Duodenal mucosa (tissue), 2 donors: ENCODE data around the gene ADH7.

ENCODE experiments used
- H3K27ac ChIP-seq: one replicate; pipeline ENCODE4 v1.7.0; 2013; ENCODE audit warnings: low read depth, low read length
- H3K27me3 ChIP-seq, 2 donors: one replicate each; pipeline ENCODE4 v1.7.0; 2013; ENCODE audit warnings: low read length in 2 of 2, control low read depth in 1 of 2; ENCODE audit not compliant: insufficient read depth in 2 of 2, control insufficient read depth in 1 of 2
- H3K36me3 ChIP-seq, 2 donors: one replicate each; pipeline ENCODE4 v1.7.0; 2013; ENCODE audit warnings: low read length in 2 of 2, control low read depth in 1 of 2; ENCODE audit not compliant: insufficient read depth in 2 of 2, control insufficient read depth in 1 of 2
- H3K4me1 ChIP-seq, 2 donors: one replicate each; pipeline ENCODE4 v1.7.0; 2013; ENCODE audit warnings: low read length in 2 of 2, control low read depth in 1 of 2; ENCODE audit not compliant: insufficient read depth in 2 of 2, control insufficient read depth in 1 of 2
- H3K4me3 ChIP-seq, 2 donors: one replicate each; pipeline ENCODE4 v1.7.0; 2013; ENCODE audit warnings: low read length in 2 of 2, low read depth in 1 of 2
- H3K9ac ChIP-seq, 2 donors: one replicate each; pipeline ENCODE4 v1.7.0; 2013; ENCODE audit warnings: low read length in 2 of 2, low read depth in 1 of 2
- H3K9me3 ChIP-seq, 2 donors: one replicate each; pipeline ENCODE4 v1.7.0; 2013; ENCODE audit warnings: low read length in 2 of 2, control low read depth in 1 of 2; ENCODE audit not compliant: control insufficient read depth in 1 of 2

The ADH7 gene

GRCh38 chr4:99459546-99460042, 24.5 kb upstream of the ADH7 start:
- Histone ChIP-seq H3K9ac (no peak overlapping the region), H3K27ac (no peak overlapping the region)

GRCh38 chr4:99458911-99459447, 23.8 kb upstream of the ADH7 start:
- no peaks in the 10 kb centered on the region for H3K36me3 ChIP-seq

More at GRCh38 chr4:99459546-99460042, 24.5 kb upstream of the ADH7 start:
- no peaks in the 10 kb centered on the region for H3K4me1 ChIP-seq
- no peaks in the 10 kb centered on the region for H3K27me3 ChIP-seq
- H3K9me3 ChIP-seq: no peaks in the 10 kb centered on the region
- no peaks in the 10 kb centered on the region for H3K36me3 ChIP-seq
- no peak overlapping the region for H3K4me3 ChIP-seq

GRCh38 chr4:99457676-99458075, 22.5 kb upstream of the ADH7 start:
- Histone ChIP-seq H3K9ac (no peak overlapping the region), H3K4me3 (no peak overlapping the region), H3K27ac (no peak overlapping the region), H3K4me1 (no peaks in the 10 kb centered on the region), H3K27me3 (no peaks in the 10 kb centered on the region), H3K9me3 (peaks cover 0 to under 1% of the 10 kb centered on the region in 2 donors), H3K36me3 (no peaks in the 10 kb centered on the region)

More at GRCh38 chr4:99458911-99459447, 23.8 kb upstream of the ADH7 start:
- Histone ChIP-seq H3K9ac (no peak overlapping the region), H3K27ac (no peak overlapping the region), H3K4me1 (no peaks in the 10 kb centered on the region), H3K9me3 (no peaks in the 10 kb centered on the region), H3K27me3 (no peaks in the 10 kb centered on the region), H3K4me3 (no peak overlapping the region)

GRCh38 chr4:99457270-99457669, 22.1 kb upstream of the ADH7 start:
- no peak overlapping the region for H3K27ac ChIP-seq
- H3K9ac ChIP-seq: no peak overlapping the region
- no peaks in the 10 kb centered on the region for H3K4me1 ChIP-seq
- H3K27me3 ChIP-seq: no peaks in the 10 kb centered on the region
- no peak overlapping the region for H3K4me3 ChIP-seq
- H3K36me3 ChIP-seq: no peaks in the 10 kb centered on the region
- H3K9me3 ChIP-seq: peaks cover 3 to 5% of the 10 kb centered on the region in 2 donors

- no peaks in the 10 kb centered on the region for H3K27me3 ChIP-seq
- H3K4me3 ChIP-seq: no peak overlapping the region
- no peaks in the 10 kb centered on the region for H3K36me3 ChIP-seq
- no peak overlapping the region for H3K27ac ChIP-seq
- no peaks in the 10 kb centered on the region for H3K4me1 ChIP-seq
- peaks cover 4 to 9% of the 10 kb centered on the region in 2 donors for H3K9me3 ChIP-seq
- H3K9ac ChIP-seq: no peak overlapping the region
Observed at GRCh38 chr4:99447513-99447912, 12.4 kb upstream of the ADH7 start.

GRCh38 chr4:99447079-99447478, 11.9 kb upstream of the ADH7 start:
- no peaks in the 10 kb centered on the region for H3K27me3 ChIP-seq
- H3K4me3 ChIP-seq: no peak overlapping the region
- no peaks in the 10 kb centered on the region for H3K36me3 ChIP-seq
- H3K9ac ChIP-seq: no peak overlapping the region
- H3K27ac ChIP-seq: no peak overlapping the region
- no peaks in the 10 kb centered on the region for H3K4me1 ChIP-seq
- H3K9me3 ChIP-seq: peaks cover 1 to 5% of the 10 kb centered on the region in 2 donors

GRCh38 chr4:99438405-99438780, 3.3 kb upstream of the ADH7 start:
- H3K36me3 ChIP-seq: no peaks in the 10 kb centered on the region
- H3K27ac ChIP-seq: no peak overlapping the region

GRCh38 chr4:99437723-99438404, 2.7 kb upstream of the ADH7 start:
- no peaks in the 10 kb centered on the region for H3K27me3 ChIP-seq
- no peaks in the 10 kb centered on the region for H3K36me3 ChIP-seq
- no peak overlapping the region for H3K9ac ChIP-seq
- no peaks in the 10 kb centered on the region for H3K9me3 ChIP-seq
- no peak overlapping the region for H3K27ac ChIP-seq
- H3K4me3 ChIP-seq: no peak overlapping the region
- H3K4me1 ChIP-seq: no peaks in the 10 kb centered on the region

More at GRCh38 chr4:99438405-99438780, 3.3 kb upstream of the ADH7 start:
- Histone ChIP-seq H3K27me3 (no peaks in the 10 kb centered on the region), H3K9me3 (no peaks in the 10 kb centered on the region), H3K9ac (no peak overlapping the region), H3K4me1 (no peaks in the 10 kb centered on the region), H3K4me3 (no peak overlapping the region)

GRCh38 chr4:99436976-99437722, 2.0 kb upstream of the ADH7 start:
- Histone ChIP-seq H3K27ac (no peak overlapping the region), H3K27me3 (no peaks in the 10 kb centered on the region), H3K9ac (no peak overlapping the region), H3K4me3 (no peak overlapping the region), H3K4me1 (no peaks in the 10 kb centered on the region), H3K36me3 (no peaks in the 10 kb centered on the region), H3K9me3 (no peaks in the 10 kb centered on the region)

- no peaks in the 10 kb centered on the region for H3K27me3 ChIP-seq
- H3K27ac ChIP-seq: no peak overlapping the region
- no peak overlapping the region for H3K9ac ChIP-seq
- no peaks in the 10 kb centered on the region for H3K36me3 ChIP-seq
- H3K9me3 ChIP-seq: no peaks in the 10 kb centered on the region
- H3K4me3 ChIP-seq: no peak overlapping the region
- H3K4me1 ChIP-seq: no peaks in the 10 kb centered on the region
Observed at GRCh38 chr4:99436462-99436861, 1.3 kb upstream of the ADH7 start.
